ENCODE results near the gene ESR1.

ESR1 gene

DNA sequence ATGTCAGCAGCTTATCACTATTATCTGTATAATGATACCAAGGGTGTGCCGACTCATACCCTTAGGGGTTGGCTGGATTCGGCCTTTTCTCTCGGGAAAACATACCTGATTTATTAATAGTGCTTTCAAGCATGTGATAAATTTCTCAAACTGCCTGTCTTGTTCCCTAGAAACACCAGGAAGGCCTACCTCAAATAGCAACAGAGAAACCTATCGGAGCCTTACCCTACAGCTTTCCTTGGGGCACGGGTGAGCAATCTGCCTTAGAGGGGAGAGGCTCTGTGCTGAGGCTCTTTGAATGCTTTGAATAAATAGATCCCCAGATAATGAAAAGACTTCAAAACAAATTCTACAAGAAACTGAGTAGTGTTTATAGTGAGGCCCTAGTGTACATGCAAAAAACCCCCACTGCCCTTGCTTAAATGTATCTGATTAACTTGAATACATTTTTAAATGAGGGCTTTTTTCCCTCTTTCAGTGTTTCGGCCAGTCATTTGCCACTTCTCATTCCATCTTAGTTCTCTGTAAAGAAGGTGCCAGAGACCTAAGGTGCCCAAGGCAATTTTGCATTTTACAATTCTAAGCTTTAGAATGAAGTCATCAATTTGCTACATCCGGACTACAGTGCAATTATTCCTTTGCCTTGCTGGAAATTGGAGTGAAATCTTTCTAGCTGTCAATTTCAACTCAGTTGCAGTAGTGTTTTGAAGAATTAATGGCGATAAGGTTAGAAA, 320.1 kb downstream of the ESR1 start:
- H3K4ac ChIP-seq (ENCODE audit: low read length): no peak overlapping the region
- no peak overlapping the region for H3K14ac ChIP-seq (ENCODE audit: low read length)
- H2BK5ac ChIP-seq (ENCODE audit: low read length): no peak overlapping the region
- H2AK5ac ChIP-seq (ENCODE audit: low read depth, low read length): no peak overlapping the region
- no peak overlapping the region for H4K8ac ChIP-seq (ENCODE audit: low read depth, low read length)
- DNase-seq (ENCODE audit: low spot score): no peak
- H2BK120ac ChIP-seq (ENCODE audit: low read depth, low read length): no peak overlapping the region
- H3K4me3 ChIP-seq (ENCODE audit: low read length in 2 of 2): no peak overlapping the region
- H3K9ac ChIP-seq (ENCODE audit: low read depth, low read length, poor library complexity): no peak overlapping the region
- no peak overlapping the region for H3K27ac ChIP-seq (replicated peaks; ENCODE audit: low read length)
- no peaks in the 10 kb centered on the region for H3K79me1 ChIP-seq (ENCODE audit: low read depth, low read length)
- H3K9me3 ChIP-seq (replicated peaks in 1 of 2; ENCODE audit: control insufficient read depth in 2 of 2, insufficient read depth in 1 of 2, low read depth in 1 of 2, low read length in 2 of 2): no peaks in the 10 kb centered on the region
- no peaks in the 10 kb centered on the region for H3K4me1 ChIP-seq (ENCODE audit: control insufficient read depth in 2 of 2, insufficient read depth in 1 of 2, low read depth in 1 of 2, low read length in 2 of 2)
- no CpG with 5 or more reads among the region's 8 CpGs for WGBS, 2 donors (ENCODE audit: extremely low coverage in 2 of 2, insufficient read length in 2 of 2, insufficient replicate concordance in 1 of 2)
- H3K4me2 ChIP-seq (ENCODE audit: insufficient read depth, low read length, poor library complexity, severe bottlenecking): no peak overlapping the region
- H2BK15ac ChIP-seq (ENCODE audit: low read length): no peak overlapping the region
- no peak overlapping the region for H4K91ac ChIP-seq (ENCODE audit: low read depth, low read length, poor library complexity)
- H3K18ac ChIP-seq (ENCODE audit: low read length): no peak overlapping the region
- no peaks in the 10 kb centered on the region for H3K27me3 ChIP-seq (ENCODE audit: control insufficient read depth in 3 of 3, insufficient read depth in 3 of 3, low read depth in 1 of 3, low read length in 3 of 3)
- H3K36me3 ChIP-seq (replicated peaks in 1 of 2; ENCODE audit: control insufficient read depth in 2 of 2, insufficient read depth in 2 of 2, low read length in 2 of 2): no peaks in the 10 kb centered on the region
- H3K23ac ChIP-seq (ENCODE audit: low read depth, low read length, poor library complexity): no peak overlapping the region
- no peak overlapping the region for H2AFZ ChIP-seq (ENCODE audit: low read length)
- H2BK12ac ChIP-seq (ENCODE audit: low read length): no peak overlapping the region

DNA sequence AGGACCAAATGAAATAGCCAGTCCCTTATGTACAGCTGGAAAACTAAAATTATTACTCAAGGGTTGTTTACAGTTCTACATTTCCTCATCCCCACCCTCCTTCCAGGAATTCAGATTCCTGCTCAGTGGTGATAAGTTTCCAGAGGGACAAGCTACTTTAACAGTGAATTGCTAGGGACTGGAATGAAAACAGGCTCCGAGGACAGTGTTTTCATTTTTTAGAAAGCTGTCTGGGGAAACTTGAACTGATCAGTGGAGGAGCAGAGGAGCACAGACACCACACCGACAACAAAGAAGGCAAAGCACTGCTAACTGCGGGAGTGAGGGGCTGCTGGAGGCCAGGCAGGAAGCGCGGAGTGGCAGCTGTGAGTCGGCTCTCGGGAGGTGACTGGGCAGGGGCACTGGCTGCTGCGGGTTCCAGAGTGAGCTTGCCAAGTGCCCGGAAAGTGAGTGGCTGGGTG, 322.2 kb downstream of the ESR1 start:
- H3K27me3 ChIP-seq (ENCODE audit: control insufficient read depth in 3 of 3, insufficient read depth in 3 of 3, low read depth in 1 of 3, low read length in 3 of 3): no peaks in the 10 kb centered on the region
- peak overlapping the region; percentile 77 for H3K23ac ChIP-seq (ENCODE audit: low read depth, low read length, poor library complexity)
- H3K79me1 ChIP-seq (ENCODE audit: low read depth, low read length): no peaks in the 10 kb centered on the region
- H3K9me3 ChIP-seq (replicated peaks in 1 of 2; ENCODE audit: control insufficient read depth in 2 of 2, insufficient read depth in 1 of 2, low read depth in 1 of 2, low read length in 2 of 2): no peaks in the 10 kb centered on the region
- no peak overlapping the region for H3K4me3 ChIP-seq (ENCODE audit: low read length in 2 of 2)
- peak overlapping the region; percentile 51 for H2AFZ ChIP-seq (ENCODE audit: low read length)
- H2BK12ac ChIP-seq (ENCODE audit: low read length): no peak overlapping the region
- H4K91ac ChIP-seq (ENCODE audit: low read depth, low read length, poor library complexity): no peak overlapping the region
- H2BK15ac ChIP-seq (ENCODE audit: low read length): no peak overlapping the region
- no peaks in the 10 kb centered on the region for H3K36me3 ChIP-seq (replicated peaks in 1 of 2; ENCODE audit: control insufficient read depth in 2 of 2, insufficient read depth in 2 of 2, low read length in 2 of 2)
- no peaks in the 10 kb centered on the region for H3K4me1 ChIP-seq (ENCODE audit: control insufficient read depth in 2 of 2, insufficient read depth in 1 of 2, low read depth in 1 of 2, low read length in 2 of 2)
- no peak overlapping the region for H3K27ac ChIP-seq (replicated peaks; ENCODE audit: low read length)
- no CpG with 5 or more reads among the region's 9 CpGs for WGBS, 2 donors (ENCODE audit: extremely low coverage in 2 of 2, insufficient read length in 2 of 2, insufficient replicate concordance in 1 of 2)
- peak overlapping the region; percentile 46 for H3K18ac ChIP-seq (ENCODE audit: low read length)
- no peak overlapping the region for H2AK5ac ChIP-seq (ENCODE audit: low read depth, low read length)
- H3K14ac ChIP-seq (ENCODE audit: low read length): no peak overlapping the region
- H4K8ac ChIP-seq (ENCODE audit: low read depth, low read length): peak overlapping the region; percentile 25
- H2BK5ac ChIP-seq (ENCODE audit: low read length): no peak overlapping the region
- H3K4ac ChIP-seq (ENCODE audit: low read length): no peak overlapping the region
- H2BK120ac ChIP-seq (ENCODE audit: low read depth, low read length): no peak overlapping the region
- H3K4me2 ChIP-seq (ENCODE audit: insufficient read depth, low read length, poor library complexity, severe bottlenecking): no peak overlapping the region
- no peak overlapping the region for H3K9ac ChIP-seq (ENCODE audit: low read depth, low read length, poor library complexity)
- DNase-seq (ENCODE audit: low spot score): no peak

DNA sequence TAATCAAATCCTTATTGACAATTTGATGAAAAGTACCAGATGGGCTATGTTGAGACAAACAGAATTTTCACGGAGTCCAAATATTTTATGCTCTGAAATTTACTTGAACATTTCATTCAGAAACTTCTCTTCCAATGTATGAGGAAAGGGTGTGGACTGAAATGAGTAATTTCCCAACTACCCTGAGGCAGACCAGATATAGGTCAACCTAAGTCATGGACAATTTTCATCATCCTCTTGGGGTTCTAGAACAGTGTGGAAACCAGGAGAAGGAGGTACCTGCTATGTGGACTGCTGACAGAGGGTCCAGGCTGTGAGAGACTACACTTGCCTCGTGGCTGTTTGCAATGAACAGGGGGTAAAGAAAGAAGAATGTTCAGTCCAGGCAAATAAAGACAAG, 323.0 kb downstream of the ESR1 start:
- no peak overlapping the region for H3K9ac ChIP-seq (ENCODE audit: low read depth, low read length, poor library complexity)
- H2BK5ac ChIP-seq (ENCODE audit: low read length): no peak overlapping the region
- H2AK5ac ChIP-seq (ENCODE audit: low read depth, low read length): no peak overlapping the region
- no peak overlapping the region for H3K23ac ChIP-seq (ENCODE audit: low read depth, low read length, poor library complexity)
- no peak overlapping the region for H3K4me3 ChIP-seq (ENCODE audit: low read length in 2 of 2)
- DNase-seq (ENCODE audit: low spot score): no peak
- H3K18ac ChIP-seq (ENCODE audit: low read length): no peak overlapping the region
- H3K27ac ChIP-seq (replicated peaks; ENCODE audit: low read length): no peak overlapping the region
- no peak overlapping the region for H4K91ac ChIP-seq (ENCODE audit: low read depth, low read length, poor library complexity)
- H3K36me3 ChIP-seq (replicated peaks in 1 of 2; ENCODE audit: control insufficient read depth in 2 of 2, insufficient read depth in 2 of 2, low read length in 2 of 2): no peaks in the 10 kb centered on the region
- no peak overlapping the region for H3K14ac ChIP-seq (ENCODE audit: low read length)
- H3K4ac ChIP-seq (ENCODE audit: low read length): no peak overlapping the region
- H2AFZ ChIP-seq (ENCODE audit: low read length): no peak overlapping the region
- H3K4me1 ChIP-seq (ENCODE audit: control insufficient read depth in 2 of 2, insufficient read depth in 1 of 2, low read depth in 1 of 2, low read length in 2 of 2): no peaks in the 10 kb centered on the region
- no peak overlapping the region for H3K4me2 ChIP-seq (ENCODE audit: insufficient read depth, low read length, poor library complexity, severe bottlenecking)
- H3K79me1 ChIP-seq (ENCODE audit: low read depth, low read length): no peaks in the 10 kb centered on the region
- no peak overlapping the region for H2BK120ac ChIP-seq (ENCODE audit: low read depth, low read length)
- H2BK15ac ChIP-seq (ENCODE audit: low read length): no peak overlapping the region
- no peaks in the 10 kb centered on the region for H3K9me3 ChIP-seq (replicated peaks in 1 of 2; ENCODE audit: control insufficient read depth in 2 of 2, insufficient read depth in 1 of 2, low read depth in 1 of 2, low read length in 2 of 2)
- H4K8ac ChIP-seq (ENCODE audit: low read depth, low read length): no peak overlapping the region
- WGBS, 2 donors (ENCODE audit: extremely low coverage in 2 of 2, insufficient read length in 2 of 2, insufficient replicate concordance in 1 of 2): no CpG with 5 or more reads among the region's 2 CpGs
- H3K27me3 ChIP-seq (ENCODE audit: control insufficient read depth in 3 of 3, insufficient read depth in 3 of 3, low read depth in 1 of 3, low read length in 3 of 3): no peaks in the 10 kb centered on the region
- H2BK12ac ChIP-seq (ENCODE audit: low read length): no peak overlapping the region

DNA sequence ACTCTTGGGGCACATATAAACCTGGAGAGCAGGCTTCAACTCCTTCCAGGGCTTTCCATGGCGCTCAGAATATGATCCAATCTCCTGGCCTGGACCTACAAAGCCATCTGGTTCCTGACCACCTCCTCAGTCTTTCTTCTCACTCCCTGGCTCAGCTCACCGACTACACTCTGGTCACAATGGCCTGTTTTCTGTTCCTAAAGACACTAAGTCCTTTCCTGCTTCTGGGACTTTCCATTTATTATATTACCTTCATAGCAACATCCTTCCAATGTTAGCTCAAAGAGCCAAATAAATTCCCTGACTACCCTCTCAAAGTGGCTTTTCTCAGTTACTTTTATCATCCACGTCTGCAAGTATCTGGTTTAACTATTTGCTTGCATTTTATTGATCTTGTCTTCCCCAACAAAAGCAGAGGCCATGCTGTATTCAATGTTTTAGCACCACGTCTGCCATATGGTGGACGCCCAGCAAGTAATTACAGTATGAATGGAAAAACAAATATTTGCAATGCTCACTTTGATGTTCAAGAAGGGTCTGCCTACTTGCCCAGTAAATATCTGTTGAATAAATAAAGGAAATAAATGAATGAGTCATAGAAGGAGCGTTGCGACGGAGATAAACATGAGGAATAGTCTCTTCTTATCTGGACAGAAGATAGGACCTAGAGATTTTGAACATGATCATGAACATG, 328.4 kb downstream of the ESR1 start:
- Histone ChIP-seq H4K91ac (ENCODE audit: low read depth, low read length, poor library complexity) (no peak overlapping the region), H3K79me1 (ENCODE audit: low read depth, low read length) (no peaks in the 10 kb centered on the region), H3K9ac (ENCODE audit: low read depth, low read length, poor library complexity) (no peak overlapping the region), H3K4me3 (ENCODE audit: low read length in 2 of 2) (no peak overlapping the region), H2AFZ (ENCODE audit: low read length) (no peak overlapping the region), H3K18ac (ENCODE audit: low read length) (no peak overlapping the region), H2BK15ac (ENCODE audit: low read length) (no peak overlapping the region), H3K4me2 (ENCODE audit: insufficient read depth, low read length, poor library complexity, severe bottlenecking) (no peak overlapping the region), H3K23ac (ENCODE audit: low read depth, low read length, poor library complexity) (no peak overlapping the region), H2BK120ac (ENCODE audit: low read depth, low read length) (no peak overlapping the region), H3K4me1 (ENCODE audit: control insufficient read depth in 2 of 2, insufficient read depth in 1 of 2, low read depth in 1 of 2, low read length in 2 of 2) (no peaks in the 10 kb centered on the region), H3K4ac (ENCODE audit: low read length) (no peak overlapping the region), H3K27ac (replicated peaks; ENCODE audit: low read length) (no peak overlapping the region), H4K8ac (ENCODE audit: low read depth, low read length) (no peak overlapping the region), H2BK12ac (ENCODE audit: low read length) (no peak overlapping the region), H3K14ac (ENCODE audit: low read length) (no peak overlapping the region), H2BK5ac (ENCODE audit: low read length) (no peak overlapping the region), H2AK5ac (ENCODE audit: low read depth, low read length) (no peak overlapping the region), H3K9me3 (replicated peaks in 1 of 2; ENCODE audit: control insufficient read depth in 2 of 2, insufficient read depth in 1 of 2, low read depth in 1 of 2, low read length in 2 of 2) (no peaks in the 10 kb centered on the region), H3K36me3 (replicated peaks in 1 of 2; ENCODE audit: control insufficient read depth in 2 of 2, insufficient read depth in 2 of 2, low read length in 2 of 2) (peaks cover 0 to 4% of the 10 kb centered on the region in 2 donors), H3K27me3 (ENCODE audit: control insufficient read depth in 3 of 3, insufficient read depth in 3 of 3, low read depth in 1 of 3, low read length in 3 of 3) (no peaks in the 10 kb centered on the region)
- no CpG with 5 or more reads among the region's 8 CpGs for WGBS, 2 donors (ENCODE audit: extremely low coverage in 2 of 2, insufficient read length in 2 of 2, insufficient replicate concordance in 1 of 2)
- DNase-seq (ENCODE audit: low spot score): no peak

Measured in neuronal stem cell (in vitro differentiated cells).